ENCODE measurements around the gene TTLL9.

The TTLL9 gene

GRCh38 chr20:31858760-31859083 lies 11.7 kb upstream of the TTLL9 start (continued):
- TF ChIP-seq PATZ1 (CRISPR knock-in tag; IDR thresholded peaks at IDR 0.05; ENCODE audit: borderline replicate concordance) (no peak), ZNF565 (CRISPR knock-in tag; conservative IDR thresholded peaks at IDR 0.05; ENCODE audit: low read depth) (no peak)

GRCh38 chr20:31859266-31859997 lies 11.0 kb upstream of the TTLL9 start:
- no peak for ATAC-seq
- no peak for TF ChIP-seq ZFP3 (CRISPR knock-in tag; IDR thresholded peaks at IDR 0.05)
- no peak for TF ChIP-seq ZC3H10 (CRISPR knock-in tag; IDR thresholded peaks at IDR 0.05)
- no peak for TF ChIP-seq TSHZ2 (CRISPR knock-in tag; IDR thresholded peaks at IDR 0.05)
- TF ChIP-seq BACH2 (CRISPR knock-in tag; IDR thresholded peaks at IDR 0.05; ENCODE audit: borderline replicate concordance): no peak
- TF ChIP-seq PPARA (CRISPR knock-in tag; IDR thresholded peaks at IDR 0.05; ENCODE audit: borderline replicate concordance): no peak
- no peak for TF ChIP-seq ARNTL (CRISPR knock-in tag; IDR thresholded peaks at IDR 0.05; ENCODE audit: borderline replicate concordance, low read depth)
- TF ChIP-seq GLIS3 (CRISPR knock-in tag; IDR thresholded peaks at IDR 0.05): no peak
- TF ChIP-seq SNAI2 (CRISPR knock-in tag; IDR thresholded peaks at IDR 0.05): no peak
- no peak for TF ChIP-seq ZFP30 (CRISPR knock-in tag; IDR thresholded peaks at IDR 0.05)
- no peak for TF ChIP-seq ZNF565 (CRISPR knock-in tag; conservative IDR thresholded peaks at IDR 0.05; ENCODE audit: low read depth)
- TF ChIP-seq TOX (CRISPR knock-in tag; IDR thresholded peaks at IDR 0.05; ENCODE audit: borderline replicate concordance): no peak

- ATAC-seq: no peak
- TF ChIP-seq POU6F1 (CRISPR knock-in tag; IDR thresholded peaks at IDR 0.05; ENCODE audit: borderline replicate concordance, low read depth): no peak
- no peak for TF ChIP-seq CREB5 (CRISPR knock-in tag; IDR thresholded peaks at IDR 0.05; ENCODE audit: low read depth)
- TF ChIP-seq BACH2 (CRISPR knock-in tag; IDR thresholded peaks at IDR 0.05; ENCODE audit: borderline replicate concordance): no peak
- no peak for TF ChIP-seq PPARA (CRISPR knock-in tag; IDR thresholded peaks at IDR 0.05; ENCODE audit: borderline replicate concordance)
- no peak for TF ChIP-seq SNAI2 (CRISPR knock-in tag; IDR thresholded peaks at IDR 0.05)
- no peak for TF ChIP-seq CSRNP3 (CRISPR knock-in tag; IDR thresholded peaks at IDR 0.05)
- no peak for TF ChIP-seq ZNF565 (CRISPR knock-in tag; conservative IDR thresholded peaks at IDR 0.05; ENCODE audit: low read depth)
- TF ChIP-seq ZFP3 (CRISPR knock-in tag; IDR thresholded peaks at IDR 0.05): no peak
- no peak for TF ChIP-seq PATZ1 (CRISPR knock-in tag; IDR thresholded peaks at IDR 0.05; ENCODE audit: borderline replicate concordance)
These were observed 10.4 kb upstream of the TTLL9 start for GRCh38 chr20:31859998-31860380.
